Breast epithelium (tissue), 3 donors: Measurements from ENCODE around the gene RPRM.

Experiments
- CTCF ChIP-seq, 3 donors: fragments of 450-650 bp; IDR thresholded peaks; one replicate each; pipeline ENCODE4 v1.5.1; 2016 to 2017; ENCODE audit warnings: antibody characterized with exemption in 3 of 3, mild to moderate bottlenecking in 3 of 3, moderate library complexity in 3 of 3
- POLR2A ChIP-seq: fragments of 450-650 bp; IDR thresholded peaks from one replicate; pipeline ENCODE4 v1.6.1; 2016; ENCODE audit warnings: antibody characterized with exemption, mild to moderate bottlenecking, moderate library complexity

- TF ChIP-seq CTCF (IDR thresholded peaks at IDR 0.05), result no peak
- no peak for TF ChIP-seq POLR2A
Measured at GRCh38 chr2:153470867-153471266, 7.7 kb downstream of the RPRM start.
